Activated CD4-positive, alpha-beta memory T cell treated with anti-CD3 and anti-CD28 coated beads, Interleukin-2, amount 10 ng/mL, durations not matched to agents 7 days and 5 days (primary cell): ENCODE results near the gene SLC9A7. TPM values are rescaled to one million over a fixed set of nuclear protein-coding genes. Genes with fewer than 3 reads are reported as not detected.

Experiments
- CTCF ChIA-PET: fragments of 350-600 bp; sonication (Branson Sonifier 250); formaldehyde crosslinking; loops from one replicate; lab custom pipeline; 2021; ENCODE audit warnings: antibody characterized with exemption, inconsistent platforms; lab: Charles Lee
- POLR2A ChIA-PET: fragments of 350-600 bp; sonication (Branson Sonifier 250); formaldehyde crosslinking; loops from one replicate; lab custom pipeline; 2021; ENCODE audit warnings: antibody characterized with exemption; lab: Charles Lee
- DNase-seq: peaks from one replicate; pipeline ENCODE4 v3.0.0-alpha.2; 2020
- H3K27ac Mint-ChIP-seq: one replicate; pipeline ENCODE4 v1.8.0; 2021; ENCODE audit warnings: mild to moderate bottlenecking, mixed read lengths
- H3K27me3 Mint-ChIP-seq: one replicate; pipeline ENCODE4 v1.8.0; 2021; ENCODE audit warnings: mixed read lengths
- H3K36me3 Mint-ChIP-seq: one replicate; pipeline ENCODE4 v1.8.0; 2021; ENCODE audit warnings: low read depth, mixed read lengths
- H3K4me1 Mint-ChIP-seq: one replicate; pipeline ENCODE4 v1.8.0; 2021; ENCODE audit warnings: mixed read lengths
- H3K4me3 Mint-ChIP-seq: one replicate; pipeline ENCODE4 v1.8.0; 2021; ENCODE audit warnings: mild to moderate bottlenecking, mixed read lengths
- H3K9me3 Mint-ChIP-seq: one replicate; pipeline ENCODE4 v1.8.0; 2021; ENCODE audit warnings: mixed read lengths
- total RNA-seq, 2 experiments: library from RNA; stranded (reverse); gene quantifications; one replicate each; pipeline ENCODE4 v1.2.3, GENCODE V29; 2021

SLC9A7 gene
- total RNA-seq, 2 experiments from 2014 or later = 10.8 to 12.0 TPM

GRCh38 chrX:46770817-46771163 is 11.9 kb upstream of the SLC9A7 start:
- Mint-ChIP-seq H3K4me3 (no peak overlapping the region), H3K27ac (no peak overlapping the region), H3K4me1 (no peaks in the 10 kb centered on the region), H3K36me3 (no peaks in the 10 kb centered on the region), H3K27me3 (peaks cover 1% of the 10 kb centered on the region), H3K9me3 (no peaks in the 10 kb centered on the region)
- ChIA-PET POLR2A (no interaction called here), CTCF (interaction anchor here (1.2 kb wide), 1 partner anchor 26 kb away, joined by 3 read pairs; no protein-coding TSS in a partner anchor)
- no peak for DNase-seq

- Mint-ChIP-seq H3K27me3 (peaks cover 1% of the 10 kb centered on the region), H3K27ac (no peak overlapping the region), H3K4me3 (no peak overlapping the region), H3K4me1 (no peaks in the 10 kb centered on the region), H3K36me3 (no peaks in the 10 kb centered on the region), H3K9me3 (no peaks in the 10 kb centered on the region)
- CTCF ChIA-PET = interaction anchor here (1.2 kb wide), 1 partner anchor 26 kb away, joined by 3 read pairs; no protein-coding TSS in a partner anchor
- DNase-seq = no peak
- POLR2A ChIA-PET = no interaction called here
Observed at GRCh38 chrX:46770000-46770816, 11.3 kb upstream of the SLC9A7 start.

GRCh38 chrX:46762963-46763362 is 4.0 kb upstream of the SLC9A7 start:
- peaks cover 4% of the 10 kb centered on the region for H3K27me3 Mint-ChIP-seq
- CTCF ChIA-PET = interaction anchor here (6.2 kb wide), 1 partner anchor 31 kb away, joined by 60 read pairs; no protein-coding TSS in a partner anchor
- peaks cover 9% of the 10 kb centered on the region for H3K4me1 Mint-ChIP-seq
- no peaks in the 10 kb centered on the region for H3K36me3 Mint-ChIP-seq
- POLR2A ChIA-PET = no interaction called here
- H3K4me3 Mint-ChIP-seq = no peak overlapping the region
- no peaks in the 10 kb centered on the region for H3K9me3 Mint-ChIP-seq
- no peak for DNase-seq
- H3K27ac Mint-ChIP-seq = no peak overlapping the region

- ChIA-PET CTCF (interaction anchor here (0.6 to 6.2 kb wide), 2 partner anchors 35 to 39 kb away, joined by 3 to 60 read pairs; no protein-coding TSS in a partner anchor), POLR2A (interaction anchor here (1.4 kb wide), 1 partner anchor 37 kb away, joined by 5 read pairs; no protein-coding TSS in a partner anchor)
- H3K9me3 Mint-ChIP-seq = no peaks in the 10 kb centered on the region
- peak overlapping the region; percentile 79 for H3K4me3 Mint-ChIP-seq
- peaks cover 2% of the 10 kb centered on the region for H3K36me3 Mint-ChIP-seq
- peaks cover 4% of the 10 kb centered on the region for H3K27me3 Mint-ChIP-seq
- peaks cover 31% of the 10 kb centered on the region for H3K4me1 Mint-ChIP-seq
- H3K27ac Mint-ChIP-seq = peak overlapping the region; percentile 62
- DNase-seq = no peak
Observed at GRCh38 chrX:46759645-46759974, 692 bp upstream of the SLC9A7 start.

- ChIA-PET POLR2A (interaction anchor here (1.4 to 1.5 kb wide), 2 partner anchors 38 to 79 kb away, joined by 5 read pairs; partner anchors contain the start of gene RP2), CTCF (interaction anchor here (1.0 to 6.2 kb wide), 3 partner anchors 36 to 272 kb away, joined by 3 to 60 read pairs (median 5); no protein-coding TSS in a partner anchor)
- DNase-seq = no peak
- Mint-ChIP-seq H3K36me3 (peaks cover 2% of the 10 kb centered on the region), H3K27ac (peak overlapping the region; percentile 81), H3K4me1 (peaks cover 36% of the 10 kb centered on the region), H3K9me3 (no peaks in the 10 kb centered on the region), H3K4me3 (peak overlapping the region; percentile 94), H3K27me3 (peaks cover 2% of the 10 kb centered on the region)
Observed at GRCh38 chrX:46758163-46758955, 559 bp downstream of the SLC9A7 start.

GRCh38 chrX:46757593-46757992 is 1.3 kb downstream of the SLC9A7 start:
- H3K27ac Mint-ChIP-seq = peak overlapping the region; percentile 81
- H3K9me3 Mint-ChIP-seq = no peaks in the 10 kb centered on the region
- DNase-seq = no peak
- H3K4me1 Mint-ChIP-seq = peaks cover 37% of the 10 kb centered on the region
- peaks cover 2% of the 10 kb centered on the region for H3K27me3 Mint-ChIP-seq
- ChIA-PET POLR2A (interaction anchor here (1.5 kb wide), 1 partner anchor 79 kb away, joined by 5 read pairs; the partner anchor contains the start of gene RP2), CTCF (interaction anchor here (1.0 to 6.2 kb wide), 2 partner anchors 37 to 203 kb away, joined by 3 to 60 read pairs; no protein-coding TSS in a partner anchor)
- peaks cover 2% of the 10 kb centered on the region for H3K36me3 Mint-ChIP-seq
- H3K4me3 Mint-ChIP-seq = peak overlapping the region; percentile 94

- H3K27me3 Mint-ChIP-seq = peaks cover 2% of the 10 kb centered on the region
- H3K27ac Mint-ChIP-seq = no peak overlapping the region
- peak overlapping the region; percentile 94 for H3K4me3 Mint-ChIP-seq
- peaks cover 6% of the 10 kb centered on the region for H3K36me3 Mint-ChIP-seq
- POLR2A ChIA-PET = no interaction called here
- CTCF ChIA-PET = interaction anchor here (0.6 to 6.2 kb wide), 2 partner anchors 37 to 594 kb away, joined by 3 to 60 read pairs; no protein-coding TSS in a partner anchor
- no peak for DNase-seq
- no peaks in the 10 kb centered on the region for H3K9me3 Mint-ChIP-seq
- peaks cover 42% of the 10 kb centered on the region for H3K4me1 Mint-ChIP-seq
Observed at GRCh38 chrX:46757052-46757451, 1.9 kb downstream of the SLC9A7 start.

- no peak overlapping the region for H3K4me3 Mint-ChIP-seq
- CTCF ChIA-PET = no interaction called here
- POLR2A ChIA-PET = no interaction called here
- no peaks in the 10 kb centered on the region for H3K27me3 Mint-ChIP-seq
- no peaks in the 10 kb centered on the region for H3K9me3 Mint-ChIP-seq
- peaks cover 42% of the 10 kb centered on the region for H3K4me1 Mint-ChIP-seq
- H3K27ac Mint-ChIP-seq = no peak overlapping the region
- no peak for DNase-seq
- peaks cover 6% of the 10 kb centered on the region for H3K36me3 Mint-ChIP-seq
Observed at GRCh38 chrX:46755671-46756070, 3.2 kb downstream of the SLC9A7 start.

GRCh38 chrX:46754586-46755061 is 4.3 kb downstream of the SLC9A7 start:
- DNase-seq = no peak
- Mint-ChIP-seq H3K36me3 (peaks cover 6% of the 10 kb centered on the region), H3K4me3 (no peak overlapping the region), H3K27ac (no peak overlapping the region), H3K9me3 (no peaks in the 10 kb centered on the region), H3K4me1 (peaks cover 40% of the 10 kb centered on the region), H3K27me3 (no peaks in the 10 kb centered on the region)
- ChIA-PET CTCF (interaction anchor here (0.6 kb wide), 1 partner anchor 949 kb away, joined by 4 read pairs; no protein-coding TSS in a partner anchor), POLR2A (no interaction called here)

GRCh38 chrX:46754036-46754435 is 4.9 kb downstream of the SLC9A7 start:
- CTCF ChIA-PET = no interaction called here
- Mint-ChIP-seq H3K9me3 (no peaks in the 10 kb centered on the region), H3K36me3 (peaks cover 6% of the 10 kb centered on the region), H3K27me3 (no peaks in the 10 kb centered on the region), H3K4me3 (no peak overlapping the region), H3K4me1 (peaks cover 36% of the 10 kb centered on the region), H3K27ac (no peak overlapping the region)
- POLR2A ChIA-PET = no interaction called here
- DNase-seq = no peak

- no peak overlapping the region for H3K27ac Mint-ChIP-seq
- no peak for DNase-seq
- no peaks in the 10 kb centered on the region for H3K9me3 Mint-ChIP-seq
- POLR2A ChIA-PET = no interaction called here
- H3K27me3 Mint-ChIP-seq = no peaks in the 10 kb centered on the region
- H3K4me1 Mint-ChIP-seq = peaks cover 21% of the 10 kb centered on the region
- peaks cover 6% of the 10 kb centered on the region for H3K36me3 Mint-ChIP-seq
- no peak overlapping the region for H3K4me3 Mint-ChIP-seq
- CTCF ChIA-PET = no interaction called here
Observed at GRCh38 chrX:46750889-46751288, 8.0 kb downstream of the SLC9A7 start.

GRCh38 chrX:46744009-46744408 is 14.9 kb downstream of the SLC9A7 start:
- no peaks in the 10 kb centered on the region for H3K27me3 Mint-ChIP-seq
- no peak overlapping the region for H3K4me3 Mint-ChIP-seq
- H3K36me3 Mint-ChIP-seq = peaks cover 21% of the 10 kb centered on the region
- CTCF ChIA-PET = no interaction called here
- H3K9me3 Mint-ChIP-seq = no peaks in the 10 kb centered on the region
- H3K27ac Mint-ChIP-seq = no peak overlapping the region
- no peak for DNase-seq
- POLR2A ChIA-PET = no interaction called here
- H3K4me1 Mint-ChIP-seq = peaks cover 4% of the 10 kb centered on the region

GRCh38 chrX:46743046-46743445 is 15.9 kb downstream of the SLC9A7 start:
- no peaks in the 10 kb centered on the region for H3K27me3 Mint-ChIP-seq
- peaks cover 23% of the 10 kb centered on the region for H3K36me3 Mint-ChIP-seq
- no peak overlapping the region for H3K27ac Mint-ChIP-seq
- no peaks in the 10 kb centered on the region for H3K9me3 Mint-ChIP-seq
- DNase-seq = no peak
- ChIA-PET CTCF (no interaction called here), POLR2A (no interaction called here)
- no peaks in the 10 kb centered on the region for H3K4me1 Mint-ChIP-seq
- H3K4me3 Mint-ChIP-seq = no peak overlapping the region
